ENCODE data around the gene P2RX6. TPM values are rescaled to one million over a fixed set of nuclear protein-coding genes. Genes with fewer than 3 reads are reported as not detected.
A peak's percentile ranks its signal among the peaks of the same experiment; 100 is the strongest.

Gene P2RX6
- total and polyA plus RNA-seq, 2 of the 4 experiments (the other 2 are of a cell fraction): 0.90 to 1.6 TPM

GRCh38 chr22:21025763-21026755, 11.1 kb downstream of the P2RX6 start:
- Histone ChIP-seq H4K91ac (ENCODE audit: insufficient read depth, low read depth, low read length) (no peak overlapping the region), H2AK5ac (ENCODE audit: low read depth, low read length) (no peak overlapping the region), H3K4me1 (ENCODE audit: control insufficient read depth, insufficient read depth, low read length) (peaks cover 2% of the 10 kb centered on the region; the same call in 1 of the 2 replicates), H3K56ac (ENCODE audit: extremely low read depth, insufficient read depth, low read length) (no peak overlapping the region), H3K4me2 (ENCODE audit: low read depth, low read length) (no peak overlapping the region), H3K27me3 (ENCODE audit: control insufficient read depth, insufficient read depth, low read length) (peaks cover 17% of the 10 kb centered on the region), H3K4me3 (ENCODE audit: insufficient read depth, low read depth, low read length) (no peak overlapping the region), H2AK9ac (replicated peaks; ENCODE audit: low read depth, low read length, poor library complexity) (peak overlapping the region; percentile 24), H2AFZ (replicated peaks; ENCODE audit: low read length, poor library complexity) (no peak overlapping the region), H3K27ac (ENCODE audit: insufficient read depth, low read length) (no peak overlapping the region), H4K8ac (ENCODE audit: low read depth in 2 of 2, low read length in 2 of 2) (no peak overlapping the region), H3K9me1 (ENCODE audit: insufficient read depth, low read length) (no peaks in the 10 kb centered on the region), H3K36me3 (ENCODE audit: control insufficient read depth, insufficient read depth, low read length) (no peaks in the 10 kb centered on the region), H2BK15ac (ENCODE audit: low read depth, low read length) (no peak overlapping the region), H3K18ac (ENCODE audit: low read depth, low read length) (no peak overlapping the region), H3K79me1 (ENCODE audit: low read depth in 1 of 2, low read length in 2 of 2) (no peaks in the 10 kb centered on the region), H2BK20ac (ENCODE audit: low read depth, low read length) (no peak overlapping the region), H4K5ac (ENCODE audit: low read depth, low read length) (no peak overlapping the region), H4K20me1 (ENCODE audit: insufficient read depth, low read length) (no peaks in the 10 kb centered on the region), H3K23ac (ENCODE audit: low read depth, low read length) (no peak overlapping the region), H3K14ac (replicated peaks; ENCODE audit: low read depth, low read length) (no peak overlapping the region), H3K4ac (ENCODE audit: low read depth, low read length) (no peak overlapping the region), H3K9ac (ENCODE audit: low read depth, low read length) (no peak overlapping the region), H3K9me3 (ENCODE audit: control insufficient read depth, insufficient read depth, low read length) (no peaks in the 10 kb centered on the region), H2BK120ac (ENCODE audit: low read depth, low read length) (no peak overlapping the region), H2BK5ac (ENCODE audit: low read depth, low read length, poor library complexity, severe bottlenecking) (no peak overlapping the region)
- in situ Hi-C loops (cut with MboI; ENCODE audit: low sequenced_read_pairs) (no loop called here), dilution Hi-C loops (cut with HindIII; ENCODE audit: low sequenced_read_pairs, unreplicated experiment) (no loop called here), intact Hi-C loops (cut with micrococcal nuclease) (no loop called here)
- POLR2A ChIA-PET (ENCODE audit: unreplicated experiment): no interaction called here
- DNase-seq (no peak), ATAC-seq (ENCODE audit: low read depth) (no peak)
- no TSS peak for BruUV-seq (replicated peaks)
- 87% methylated on average over 9 of the region's 27 CpGs; no CpG with 5 or more reads in 1 of the 2 experiments for WGBS, 2 experiments (ENCODE audit: extremely low coverage in 2 of 2, insufficient read length in 1 of 2)
- TF ChIP-seq RCOR1 (IDR thresholded peaks at IDR 0.05; ENCODE audit: insufficient replicate concordance, low read length) (no peak), CHD1 (IDR thresholded peaks at IDR 0.05; ENCODE audit: low read depth, low read length) (no peak), MXI1 (IDR thresholded peaks at IDR 0.05; ENCODE audit: borderline replicate concordance, low read depth, low read length) (no peak)
- CTCF ChIA-PET: no interaction called here
